GM12878 (cell line): ENCODE results near the gene SRPRB. TPM values are rescaled to one million over a fixed set of nuclear protein-coding genes. Genes with fewer than 3 reads are reported as not detected.

Experiments
- ATAC-seq: fragments of 200-7000 bp; cut with Tn5 transposase; 3 replicates; pipeline ENCODE4 v1.9.1; 2020; ENCODE audit warnings: mild to moderate bottlenecking, moderate library complexity
- BruUV-seq: library from RNA; stranded (reverse); fragments of 400-500 nt; replicated peaks from 2 replicates; lab custom pipeline; 2021; lab: Mats Ljungman, UMichigan
- CTCF ChIA-PET: fragments of 300-600 bp; sonication (Branson Sonifier 250); formaldehyde crosslinking; extraction: SDS; loops from one replicate; lab custom pipeline; 2021; ENCODE audit warnings: inconsistent platforms; lab: Yijun Ruan, JAX
- POLR2A ChIA-PET: fragments of 350-600 bp; formaldehyde crosslinking; extraction: SDS; loops from one replicate; lab custom pipeline; 2021; ENCODE audit warnings: inconsistent platforms; lab: Charles Lee
- RAD21 ChIA-PET: fragments of 300-600 bp; sonication (Branson Sonifier 250); formaldehyde crosslinking; loops from one replicate; lab custom pipeline; 2023; ENCODE audit warnings: antibody characterized with exemption; ENCODE audit not compliant: unreplicated experiment; lab: Charles Lee
- SMC1A ChIA-PET: fragments of 300-600 bp; sonication (Branson Sonifier 250); formaldehyde crosslinking; loops from one replicate; lab custom pipeline; 2023; ENCODE audit not compliant: unreplicated experiment, uncharacterized antibody; lab: Charles Lee
- DNase-seq: peaks from one replicate; pipeline ENCODE4 v3.0.0-alpha.2; 2011; ENCODE audit warnings: low read depth, low spot score
- FAIRE-seq: peaks from 3 replicates; lab custom pipeline; 2011; peaks lifted over from hg19 to GRCh38; lab: Jason Lieb, UNC
- H2AFZ ChIP-seq: 2 replicates; pipeline ENCODE4 v1.6.0; 2011; ENCODE audit warnings: low read depth, low read length, control low read depth; ENCODE audit not compliant: control insufficient read depth
- H3K27ac ChIP-seq: 2 replicates; pipeline ENCODE4 v1.5.1; 2011; ENCODE audit warnings: control low read depth; ENCODE audit not compliant: control insufficient read depth, insufficient read depth
- H3K27me3 ChIP-seq, 2 experiments: replicated peaks in 1 of 2; 2 replicates each; pipeline versions ENCODE4 v1.6.0 to v1.6.1; 2011; ENCODE audit warnings: low read length in 1 of 2; ENCODE audit not compliant: control insufficient read depth in 2 of 2, insufficient read depth in 2 of 2
- H3K36me3 ChIP-seq, 2 experiments: 2 replicates each; pipeline ENCODE4 v1.5.1; 2011; ENCODE audit warnings: low read length in 1 of 2; ENCODE audit not compliant: control insufficient read depth in 2 of 2, insufficient read depth in 2 of 2
- H3K4me1 ChIP-seq: 2 replicates; pipeline ENCODE4 v1.6.1; 2011; ENCODE audit warnings: mild to moderate bottlenecking, low read length, moderate library complexity, mixed read lengths; ENCODE audit not compliant: control insufficient read depth, insufficient read depth
- H3K4me2 ChIP-seq: 2 replicates; pipeline ENCODE4 v1.6.0; 2011; ENCODE audit warnings: control low read depth; ENCODE audit not compliant: control insufficient read depth, insufficient read depth
- H3K4me3 ChIP-seq: fragments of 200-600 bp; sonication (generic); 2 replicates; pipeline ENCODE4 v1.5.1; 2016
- H3K79me2 ChIP-seq: 2 replicates; pipeline ENCODE4 v1.6.0; 2011; ENCODE audit warnings: low read length; ENCODE audit not compliant: control insufficient read depth, insufficient read depth
- H3K9ac ChIP-seq: 2 replicates; pipeline ENCODE4 v1.8.0; 2011; ENCODE audit warnings: low read length, control low read depth, mixed read lengths; ENCODE audit not compliant: control insufficient read depth, insufficient read depth
- H3K9me3 ChIP-seq: replicated peaks from 3 replicates; pipeline ENCODE4 v1.5.1; 2011; ENCODE audit warnings: mild to moderate bottlenecking, low read length; ENCODE audit not compliant: control insufficient read depth, insufficient read depth
- H4K20me1 ChIP-seq: 2 replicates; pipeline ENCODE4 v1.6.0; 2011; ENCODE audit not compliant: control insufficient read depth, insufficient read depth
- BACH1 ChIP-seq: fragments of 450-650 bp; IDR thresholded peaks from 2 replicates; pipeline ENCODE4 v1.6.1; 2017; ENCODE audit warnings: mild to moderate bottlenecking, borderline replicate concordance
- CREB1 ChIP-seq: IDR thresholded peaks from 2 replicates; pipeline ENCODE4 v1.6.1; 2012; ENCODE audit warnings: low read depth, mild to moderate bottlenecking, inconsistent platforms
- CREM ChIP-seq: IDR thresholded peaks from 2 replicates; pipeline ENCODE4 v1.6.1; 2014; ENCODE audit warnings: antibody characterized with exemption, low read depth
- DPF2 ChIP-seq: fragments of 450-650 bp; IDR thresholded peaks from 2 replicates; pipeline ENCODE4 v1.6.1; 2017; ENCODE audit warnings: mild to moderate bottlenecking
- ELK1 ChIP-seq: IDR thresholded peaks from 2 replicates; pipeline ENCODE4 v1.6.1; 2012; ENCODE audit warnings: low read depth, low read length, improper control_type of control experiment
- JUND ChIP-seq: IDR thresholded peaks from 2 replicates; pipeline ENCODE4 v1.6.1; 2012; ENCODE audit warnings: low read depth, mild to moderate bottlenecking, low read length, improper control_type of control experiment, moderate library complexity
- KAT2A ChIP-seq: conservative IDR thresholded peaks from 2 replicates; pipeline ENCODE4 v1.6.1; 2011; ENCODE audit warnings: low read depth, low read length; ENCODE audit not compliant: control insufficient read depth
- KDM1A ChIP-seq: fragments of 200-600 bp; sonication (generic); IDR thresholded peaks from 2 replicates; pipeline ENCODE4 v1.6.1; 2016; ENCODE audit warnings: borderline replicate concordance
- LARP7 ChIP-seq: fragments of 450-650 bp; IDR thresholded peaks from 2 replicates; pipeline ENCODE4 v1.6.1; 2017; ENCODE audit warnings: mild to moderate bottlenecking
- MEF2A ChIP-seq: IDR thresholded peaks from 2 replicates; pipeline ENCODE4 v1.6.1; 2011; ENCODE audit warnings: low read depth, mild to moderate bottlenecking, low read length, moderate library complexity; ENCODE audit not compliant: insufficient read depth
- MLLT1 ChIP-seq: fragments of 450-650 bp; IDR thresholded peaks from 2 replicates; pipeline ENCODE4 v1.6.1; 2016; ENCODE audit warnings: mild to moderate bottlenecking
- PKNOX1 ChIP-seq: fragments of 450-650 bp; IDR thresholded peaks from 2 replicates; pipeline ENCODE4 v1.6.1; 2016; ENCODE audit warnings: mild to moderate bottlenecking
- RCOR1 ChIP-seq: conservative IDR thresholded peaks from 2 replicates; pipeline ENCODE4 v1.6.1; 2012; ENCODE audit warnings: low read depth, low read length, improper control_type of control experiment
- SMAD1 ChIP-seq: fragments of 450-650 bp; IDR thresholded peaks from 2 replicates; pipeline ENCODE4 v1.6.1; 2018; ENCODE audit warnings: mild to moderate bottlenecking, low read depth; ENCODE audit not compliant: partially characterized antibody
- YY1 ChIP-seq: IDR thresholded peaks from 2 replicates; pipeline ENCODE4 v1.6.1; 2011; ENCODE audit warnings: low read depth, mild to moderate bottlenecking, low read length
- ZBED1 ChIP-seq: IDR thresholded peaks from 2 replicates; pipeline ENCODE4 v1.6.1; 2016; ENCODE audit warnings: borderline replicate concordance
- ZBTB33 ChIP-seq: fragments of 450-650 bp; IDR thresholded peaks from 2 replicates; pipeline ENCODE4 v1.6.1; 2017; ENCODE audit warnings: mild to moderate bottlenecking
- WGBS: methylation state at CpG from one replicate; pipeline ENCODE4 v1.1.6; 2016; ENCODE audit warnings: low lambda C conversion rate; ENCODE audit not compliant: insufficient replicate concordance, insufficient coverage; ENCODE audit errors: missing lambda C conversion rate; 5-methylcytosine and 5-hydroxymethylcytosine counted together
- in situ Hi-C: fragments of 300-500 bp; cut with MboI; formaldehyde crosslinking; loops from 9 replicates; pipeline ENCODE4 v1.14.3; 2018; ENCODE audit warnings: mixed read lengths
- intact Hi-C: fragments of 100-400 bp; cut with micrococcal nuclease; formaldehyde crosslinking; loops from one replicate; pipeline ENCODE4 v1.14.2; 2022; ENCODE audit not compliant: unreplicated experiment
- polyA plus RNA-seq, 11 experiments: library from polyadenylated mRNA; depleted of rRNA in 4 of 11; unstranded in 6 of 11; stranded (reverse) in 5 of 11; fragments of >200 nt; fragmentation: Nextera tagmentation in 4 of 11; fragmentation: Illumina TruSeq in 1 of 11; extraction: Ambion mirVana in 4 of 11; extraction: Trizol in 1 of 11; gene quantifications; 1 replicate in 1 of 11; 2 replicates in 10 of 11; pipeline versions ENCODE4 v1.2.1 to v1.2.3, GENCODE V29; 2011 to 2016; ENCODE audit warnings: inconsistent platforms in 2 of 11, missing spikeins in 2 of 11, low read depth in 1 of 11
- total RNA-seq, 4 experiments: library from RNA; depleted of rRNA in 3 of 4; stranded (reverse); fragments of >200 nt in 3 of 4; fragmentation: Illumina TruSeq in 1 of 4; extraction: Trizol in 1 of 4; gene quantifications; 2 replicates each; pipeline versions ENCODE4 v1.2.1 to v1.2.3, GENCODE V29; 2013 to 2021

Gene SRPRB
- total and polyA plus RNA-seq, 10 of the 15 experiments (the other 5 are each of a cell fraction or from before 2014, with no cell fraction given), result 30.6 to 107 (median 46.6) TPM

- TF ChIP-seq RCOR1 (no peak), YY1 (no peak), SMAD1 (no peak), ELK1 (no peak), CREB1 (no peak), LARP7 (no peak), BACH1 (no peak), CREM (no peak), MEF2A (no peak), MLLT1 (no peak), JUND (no peak), KAT2A (no peak), DPF2 (no peak), PKNOX1 (no peak), ZBTB33 (no peak), KDM1A (no peak), ZBED1 (no peak)
- TF ChIP-seq, all 136 proteins: peak for 0
- H4K20me1 ChIP-seq, result no peaks in the 10 kb centered on the region
- H3K9me3 ChIP-seq, result no peaks in the 10 kb centered on the region
- H3K9ac ChIP-seq, result no peak overlapping the region
- no peak overlapping the region for H3K4me3 ChIP-seq
- ChIA-PET POLR2A (no interaction called here), CTCF (no interaction called here), SMC1A (no interaction called here), RAD21 (no interaction called here)
- DNase-seq, result no peak
- no peak overlapping the region for H3K4me2 ChIP-seq
- no peak for ATAC-seq
- FAIRE-seq, result no peak
- no peak overlapping the region for H2AFZ ChIP-seq
- intact Hi-C loops (no loop called here), in situ Hi-C loops (no loop called here)
- WGBS, result 45% methylated on average over 11 of the region's 11 CpGs
- H3K27me3 ChIP-seq, result peaks cover 0 to 4% of the 10 kb centered on the region in 2 experiments; a peak in 2 of 4 replicates
- H3K79me2 ChIP-seq, result no peaks in the 10 kb centered on the region
- BruUV-seq, result no TSS peak
- H3K27ac ChIP-seq, result no peak overlapping the region
- H3K4me1 ChIP-seq, result no peaks in the 10 kb centered on the region
- no peaks in the 10 kb centered on the region for H3K36me3 ChIP-seq
Measured at GRCh38 chr3:133863911-133864310, 58.3 kb downstream of the SRPRB start.
